NOMO-1 treated with DMSO at 0.1 percent for 48 hours (cell line): ENCODE data around the gene XPO4.
"Not testable (repeated sequence)": the region's sequence is repeated elsewhere in the genome, so short reads cannot be mapped to it uniquely, and the experiment has no call there.

Experiments
- DNase-seq: peaks from one replicate; lab custom pipeline; 2025; ENCODE audit not compliant: unreplicated experiment; lab: John Stamatoyannopoulos, UW

Gene XPO4

GRCh38 chr13:20789665-20790064 lies 112.9 kb downstream of the XPO4 start:
- no peak for DNase-seq

GRCh38 chr13:20788312-20788711 lies 114.2 kb downstream of the XPO4 start:
- no peak for DNase-seq

- DNase-seq = no peak
These were observed 115.4 kb downstream of the XPO4 start for GRCh38 chr13:20787180-20787579.

- no peak for DNase-seq
These were observed 120.3 kb downstream of the XPO4 start for GRCh38 chr13:20782116-20782708.

GRCh38 chr13:20780317-20780716 lies 122.2 kb downstream of the XPO4 start:
- no peak for DNase-seq

- no peak for DNase-seq
These were observed 123.1 kb downstream of the XPO4 start for GRCh38 chr13:20779405-20779804.

GRCh38 chr13:20778311-20778710 lies 124.2 kb downstream of the XPO4 start:
- no peak for DNase-seq

GRCh38 chr13:20776751-20777150 lies 125.8 kb downstream of the XPO4 start:
- DNase-seq = no peak

DNA sequence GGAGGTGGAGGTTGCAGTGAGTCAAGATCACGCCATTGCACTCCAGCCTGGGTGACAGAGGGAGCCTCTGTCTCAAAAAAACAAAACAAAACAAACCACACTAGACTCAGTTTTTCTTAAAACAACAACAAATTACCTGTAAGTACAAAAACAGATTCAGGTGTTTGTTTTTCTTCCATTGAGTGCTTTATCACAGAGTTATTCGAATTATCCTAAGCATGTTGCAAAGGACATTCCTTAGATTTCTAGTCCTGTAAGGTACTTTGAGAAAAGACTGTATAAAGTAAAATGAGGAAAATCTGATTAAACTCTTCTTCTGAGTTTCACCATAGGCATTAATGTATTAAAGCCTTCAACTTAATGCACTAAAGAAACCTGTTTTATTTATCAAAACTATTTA lies 126.6 kb downstream of the XPO4 start:
- no peak for DNase-seq

DNA sequence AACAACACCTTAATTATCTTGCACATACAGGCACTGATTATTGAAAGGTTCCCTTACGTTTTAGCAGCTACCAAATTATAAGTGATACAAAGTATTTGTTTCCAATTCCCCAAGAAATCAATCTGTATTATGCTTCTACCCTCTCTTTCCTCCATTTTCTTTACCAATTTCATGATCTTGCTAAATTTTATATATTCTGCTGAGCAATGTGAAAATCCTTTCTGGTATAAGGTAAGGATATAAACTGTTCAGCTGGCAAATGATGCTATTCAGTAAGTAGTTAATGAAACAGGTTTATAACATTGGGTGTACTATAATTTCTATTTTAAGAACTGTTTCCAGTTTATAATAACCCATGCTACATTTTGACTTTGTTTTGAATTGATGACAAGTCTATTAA lies 127.8 kb downstream of the XPO4 start:
- DNase-seq = no peak

DNA sequence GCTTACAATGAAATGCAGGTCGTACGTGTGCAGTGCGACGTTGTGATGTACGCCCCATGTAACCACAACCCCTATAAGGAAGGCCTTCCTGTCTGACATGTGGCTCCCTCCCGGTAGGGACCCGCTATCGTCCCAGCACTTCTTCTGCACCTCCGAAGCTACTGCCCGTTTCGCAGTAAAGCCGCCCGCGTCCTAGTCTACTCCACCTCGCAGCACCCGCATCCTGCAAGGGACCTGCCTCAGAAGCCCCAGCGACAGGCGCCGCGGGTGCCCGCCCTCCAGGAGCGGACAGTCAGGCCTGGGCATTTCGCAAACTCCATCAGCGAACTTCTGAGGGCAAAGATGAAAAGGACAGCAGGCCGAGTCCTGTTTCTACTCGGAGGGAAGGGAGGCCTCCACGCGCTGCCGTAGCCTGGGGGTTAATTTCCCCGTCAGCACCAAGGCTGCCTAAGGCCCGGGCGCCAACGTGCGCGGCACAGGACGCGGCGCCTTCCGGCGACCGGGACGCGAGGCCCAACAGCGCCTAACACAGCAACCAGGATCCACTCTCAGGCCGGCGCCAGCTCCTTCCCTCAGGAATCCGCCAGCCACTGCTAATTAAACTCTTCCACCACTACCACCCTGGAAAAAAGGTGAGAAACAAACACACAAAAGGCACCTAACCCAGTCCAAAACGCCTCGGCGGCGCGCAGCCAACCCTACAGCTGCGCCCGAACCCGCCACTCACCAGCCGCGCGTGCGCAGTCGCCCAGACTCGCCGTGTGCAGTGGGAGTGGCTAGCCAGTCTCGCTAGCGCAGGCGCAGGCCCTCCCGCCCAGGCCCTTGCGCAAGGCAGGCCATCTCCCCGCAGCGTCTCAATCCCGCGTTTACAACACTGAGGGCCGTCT lies 129.1 kb downstream of the XPO4 start, which contains the start of gene EEF1AKMT1:
EEF1AKMT1 (minus strand) TSS at position 768 of the 887 bp plus-strand sequence. CDS start 16,363 bp downstream, outside the sequence.
- DNase-seq = peak; percentile 96

DNA sequence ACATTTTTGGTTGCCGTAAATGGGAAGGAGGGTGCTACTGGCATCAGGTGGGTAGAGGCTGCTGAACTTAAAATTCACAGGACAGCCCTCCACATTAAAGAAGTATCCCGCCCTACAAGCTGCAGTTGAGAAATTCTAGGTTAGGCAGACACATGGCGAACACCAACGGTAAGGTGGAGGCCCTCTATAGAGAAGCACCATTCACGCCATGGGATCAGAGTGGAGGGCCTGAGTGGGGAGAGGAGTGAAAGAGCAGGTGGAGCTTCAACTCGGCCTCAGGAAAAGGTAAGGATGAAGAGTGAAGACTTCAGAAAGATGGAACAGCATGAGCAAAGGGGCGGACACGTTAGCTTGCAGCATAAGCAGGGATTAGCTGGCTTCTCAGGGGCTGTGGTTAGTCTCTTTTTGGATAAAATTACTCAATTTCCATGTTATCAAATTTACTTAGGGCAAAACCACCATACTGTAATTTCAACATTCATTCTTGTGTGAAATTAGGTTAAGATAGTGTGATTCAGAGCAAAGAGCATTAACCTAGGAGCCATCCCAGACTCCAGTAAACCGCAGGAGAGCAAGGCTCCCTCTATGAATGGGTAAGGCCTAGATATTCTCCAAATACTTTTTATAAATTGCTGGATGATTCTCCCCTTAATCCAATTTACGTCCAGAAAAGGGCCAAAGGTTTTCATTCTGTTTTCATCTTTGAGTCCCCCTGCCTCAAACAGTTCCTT lies 130.0 kb downstream of the XPO4 start:
- DNase-seq = no peak

DNA sequence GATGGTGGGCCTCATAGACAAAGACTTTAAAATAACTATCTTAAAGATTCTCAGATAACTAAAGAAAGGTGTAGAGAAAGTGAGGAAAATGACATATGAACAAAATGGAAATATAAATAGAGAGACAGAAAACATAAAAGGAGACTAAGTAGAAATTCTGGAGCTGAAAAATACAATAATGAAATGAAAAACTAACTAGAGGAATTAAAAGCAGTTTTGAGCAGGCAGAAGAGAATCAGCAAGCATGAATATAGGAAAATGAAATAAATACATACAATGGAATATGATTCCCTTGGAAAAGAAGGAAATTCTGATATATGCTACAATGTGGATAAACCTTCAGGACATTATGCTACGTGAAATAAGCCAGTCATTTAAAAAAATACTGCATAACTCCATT lies 132.7 kb downstream of the XPO4 start:
- no peak for DNase-seq

GRCh38 chr13:20769091-20769490 lies 133.5 kb downstream of the XPO4 start:
- DNase-seq = no peak

DNA sequence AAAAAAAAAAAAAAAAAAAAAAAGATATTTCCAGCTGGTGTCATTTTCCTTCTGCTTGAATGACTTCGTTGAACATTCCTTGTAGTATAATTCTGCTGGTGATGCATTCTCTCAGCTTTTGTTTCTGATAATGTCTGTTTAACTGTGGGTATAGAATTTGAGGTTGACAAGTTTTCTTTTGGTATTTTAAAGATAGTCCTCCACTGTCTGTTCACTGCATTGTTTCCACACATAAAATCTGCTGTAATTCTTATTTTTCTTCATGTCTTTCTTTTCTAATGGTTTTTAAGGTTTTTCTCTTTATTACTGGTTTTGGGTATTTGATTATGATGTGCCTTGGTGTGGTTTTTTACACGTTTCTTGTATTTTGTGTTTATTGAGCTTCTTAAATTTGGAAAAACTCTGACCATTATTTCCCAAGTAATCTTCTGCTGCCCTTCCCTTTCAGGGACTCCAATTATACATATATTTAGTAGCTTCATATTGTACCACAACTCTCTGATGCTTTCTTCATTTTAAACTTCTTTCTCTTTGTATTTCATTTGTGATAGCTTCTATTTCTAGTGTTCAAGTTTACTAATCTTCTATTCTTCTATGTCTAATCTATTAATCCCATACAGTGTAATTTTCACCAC lies 135.1 kb downstream of the XPO4 start:
- no peak for DNase-seq

- no peak for DNase-seq
These were observed 141.7 kb downstream of the XPO4 start for GRCh38 chr13:20760872-20761271.

- no peak for DNase-seq
These were observed 148.5 kb downstream of the XPO4 start for GRCh38 chr13:20754009-20754408.

GRCh38 chr13:20749377-20749776 lies 153.2 kb downstream of the XPO4 start:
- DNase-seq = no peak

GRCh38 chr13:20743830-20744404 lies 158.6 kb downstream of the XPO4 start:
- not testable (repeated sequence) for DNase-seq

DNA sequence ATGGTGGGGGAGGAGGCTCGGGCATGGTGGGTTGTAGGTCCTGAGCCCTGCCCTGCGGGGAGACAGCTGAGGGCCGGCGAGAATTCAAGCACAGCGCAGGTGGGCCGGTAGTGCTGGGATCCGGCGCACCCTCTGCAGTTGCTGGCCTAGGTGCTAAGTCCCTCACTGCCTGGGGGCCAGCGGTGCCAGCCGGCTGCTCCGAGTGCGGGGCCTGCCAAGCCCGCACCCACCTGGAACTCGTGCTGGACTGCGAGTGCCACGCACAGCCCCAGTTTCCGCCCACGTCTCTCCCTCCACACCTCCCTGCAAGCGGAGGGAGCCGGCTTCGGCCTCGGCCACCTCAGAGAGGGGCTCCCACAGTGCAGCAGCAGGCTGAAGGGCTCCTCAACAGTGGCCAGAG lies 162.5 kb downstream of the XPO4 start:
- no peak for DNase-seq

DNA sequence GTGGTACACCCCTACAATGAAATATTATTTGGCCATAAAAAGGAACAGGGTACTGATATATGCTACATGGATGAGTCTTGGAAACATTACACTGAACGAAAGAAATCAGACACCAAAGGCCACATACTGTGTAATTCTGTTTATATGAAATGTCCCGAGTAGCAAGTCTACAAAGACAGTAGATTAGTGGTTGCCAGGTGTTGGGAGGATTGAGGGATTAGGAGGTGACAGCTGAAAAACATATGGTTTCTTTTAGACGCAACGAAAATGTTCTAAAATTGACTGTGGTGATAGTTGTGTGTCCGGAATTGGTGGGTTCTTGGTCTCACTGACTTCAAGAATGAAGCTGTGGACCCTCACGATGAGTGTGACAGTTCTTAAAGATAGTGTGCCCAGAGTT lies 163.9 kb downstream of the XPO4 start:
- DNase-seq = no peak
